Duodenal mucosa (tissue), 2 donors: ENCODE measurements around the gene ANKRD44.

Source experiments
- H3K27ac ChIP-seq: one replicate; pipeline ENCODE4 v1.7.0; 2013; ENCODE audit warnings: low read depth, low read length
- H3K27me3 ChIP-seq, 2 donors: one replicate each; pipeline ENCODE4 v1.7.0; 2013; ENCODE audit warnings: low read length in 2 of 2, control low read depth in 1 of 2; ENCODE audit not compliant: insufficient read depth in 2 of 2, control insufficient read depth in 1 of 2
- H3K36me3 ChIP-seq, 2 donors: one replicate each; pipeline ENCODE4 v1.7.0; 2013; ENCODE audit warnings: low read length in 2 of 2, control low read depth in 1 of 2; ENCODE audit not compliant: insufficient read depth in 2 of 2, control insufficient read depth in 1 of 2
- H3K4me1 ChIP-seq, 2 donors: one replicate each; pipeline ENCODE4 v1.7.0; 2013; ENCODE audit warnings: low read length in 2 of 2, control low read depth in 1 of 2; ENCODE audit not compliant: insufficient read depth in 2 of 2, control insufficient read depth in 1 of 2
- H3K4me3 ChIP-seq, 2 donors: one replicate each; pipeline ENCODE4 v1.7.0; 2013; ENCODE audit warnings: low read length in 2 of 2, low read depth in 1 of 2
- H3K9ac ChIP-seq, 2 donors: one replicate each; pipeline ENCODE4 v1.7.0; 2013; ENCODE audit warnings: low read length in 2 of 2, low read depth in 1 of 2
- H3K9me3 ChIP-seq, 2 donors: one replicate each; pipeline ENCODE4 v1.7.0; 2013; ENCODE audit warnings: low read length in 2 of 2, control low read depth in 1 of 2; ENCODE audit not compliant: control insufficient read depth in 1 of 2

ANKRD44 gene

GRCh38 chr2:196980473-196980872 is 330.1 kb downstream of the ANKRD44 start:
- no peaks in the 10 kb centered on the region for H3K4me1 ChIP-seq
- no peak overlapping the region for H3K4me3 ChIP-seq
- no peak overlapping the region for H3K27ac ChIP-seq
- no peak overlapping the region for H3K9ac ChIP-seq
- no peaks in the 10 kb centered on the region for H3K36me3 ChIP-seq
- H3K9me3 ChIP-seq = no peaks in the 10 kb centered on the region
- H3K27me3 ChIP-seq = no peaks in the 10 kb centered on the region

GRCh38 chr2:196980001-196980400 is 330.6 kb downstream of the ANKRD44 start:
- Histone ChIP-seq H3K9me3 (no peaks in the 10 kb centered on the region), H3K4me1 (no peaks in the 10 kb centered on the region), H3K9ac (no peak overlapping the region), H3K27ac (no peak overlapping the region), H3K4me3 (no peak overlapping the region), H3K36me3 (no peaks in the 10 kb centered on the region), H3K27me3 (no peaks in the 10 kb centered on the region)

- H3K27me3 ChIP-seq = no peaks in the 10 kb centered on the region
- H3K36me3 ChIP-seq = no peaks in the 10 kb centered on the region
- no peak overlapping the region for H3K27ac ChIP-seq
- H3K4me3 ChIP-seq = no peak overlapping the region
- no peaks in the 10 kb centered on the region for H3K4me1 ChIP-seq
- no peaks in the 10 kb centered on the region for H3K9me3 ChIP-seq
- H3K9ac ChIP-seq = no peak overlapping the region
These were observed 333.1 kb downstream of the ANKRD44 start for GRCh38 chr2:196977507-196977906.

GRCh38 chr2:196974970-196975369 is 335.6 kb downstream of the ANKRD44 start:
- H3K4me1 ChIP-seq = no peaks in the 10 kb centered on the region
- H3K36me3 ChIP-seq = no peaks in the 10 kb centered on the region
- no peaks in the 10 kb centered on the region for H3K27me3 ChIP-seq
- no peak overlapping the region for H3K27ac ChIP-seq
- H3K4me3 ChIP-seq = no peak overlapping the region
- H3K9me3 ChIP-seq = no peaks in the 10 kb centered on the region
- no peak overlapping the region for H3K9ac ChIP-seq

GRCh38 chr2:196971574-196972279 is 338.9 kb downstream of the ANKRD44 start:
- H3K4me3 ChIP-seq = no peak overlapping the region
- no peak overlapping the region for H3K9ac ChIP-seq
- H3K27ac ChIP-seq = no peak overlapping the region
- no peaks in the 10 kb centered on the region for H3K27me3 ChIP-seq
- H3K9me3 ChIP-seq = no peaks in the 10 kb centered on the region
- H3K36me3 ChIP-seq = no peaks in the 10 kb centered on the region
- H3K4me1 ChIP-seq = peaks cover under 1 to 2% of the 10 kb centered on the region in 2 donors

GRCh38 chr2:196970099-196970498 is 340.5 kb downstream of the ANKRD44 start:
- Histone ChIP-seq H3K9ac (no peak overlapping the region), H3K9me3 (no peaks in the 10 kb centered on the region), H3K4me3 (no peak overlapping the region), H3K27me3 (no peaks in the 10 kb centered on the region), H3K27ac (no peak overlapping the region), H3K4me1 (peaks cover 2 to 4% of the 10 kb centered on the region in 2 donors), H3K36me3 (no peaks in the 10 kb centered on the region)

GRCh38 chr2:196968516-196968915 is 342.1 kb downstream of the ANKRD44 start:
- H3K9ac ChIP-seq = no peak overlapping the region
- H3K36me3 ChIP-seq = no peaks in the 10 kb centered on the region
- H3K4me3 ChIP-seq = no peak overlapping the region
- H3K9me3 ChIP-seq = no peaks in the 10 kb centered on the region
- H3K27me3 ChIP-seq = no peaks in the 10 kb centered on the region
- H3K4me1 ChIP-seq = peaks cover 2 to 9% of the 10 kb centered on the region in 2 donors
- H3K27ac ChIP-seq = no peak overlapping the region

- Histone ChIP-seq H3K36me3 (no peaks in the 10 kb centered on the region), H3K9me3 (no peaks in the 10 kb centered on the region), H3K27ac (no peak overlapping the region), H3K9ac (no peak overlapping the region), H3K27me3 (no peaks in the 10 kb centered on the region), H3K4me3 (no peak overlapping the region), H3K4me1 (peaks cover 2 to 9% of the 10 kb centered on the region in 2 donors)
These were observed 342.8 kb downstream of the ANKRD44 start for GRCh38 chr2:196967775-196968174.

- H3K9me3 ChIP-seq = no peaks in the 10 kb centered on the region
- H3K27me3 ChIP-seq = no peaks in the 10 kb centered on the region
- no peaks in the 10 kb centered on the region for H3K36me3 ChIP-seq
- H3K9ac ChIP-seq = peak overlapping the region in 1 of 2 donors; percentile 24
- H3K4me3 ChIP-seq = peak overlapping the region; percentile 51 to 54
- no peak overlapping the region for H3K27ac ChIP-seq
- H3K4me1 ChIP-seq = peaks cover 2 to 9% of the 10 kb centered on the region in 2 donors
These were observed 343.5 kb downstream of the ANKRD44 start for GRCh38 chr2:196967116-196967515.

GRCh38 chr2:196966061-196966460 is 344.5 kb downstream of the ANKRD44 start:
- H3K27ac ChIP-seq = no peak overlapping the region
- H3K4me3 ChIP-seq = peak overlapping the region; percentile 51 to 54
- H3K36me3 ChIP-seq = no peaks in the 10 kb centered on the region

More at GRCh38 chr2:196966061-196966460, 344.5 kb downstream of the ANKRD44 start:
- Histone ChIP-seq H3K9me3 (no peaks in the 10 kb centered on the region), H3K27me3 (no peaks in the 10 kb centered on the region), H3K4me1 (peaks cover 2 to 9% of the 10 kb centered on the region in 2 donors), H3K9ac (no peak overlapping the region)
